VCaP (cell line): ENCODE measurements around the gene DNM3.

ENCODE experiments used
- H3K27ac ChIP-seq: fragments of 450-650 bp; 2 replicates; pipeline ENCODE4 v1.5.1; 2017
- CTCF ChIP-seq: fragments of 450-650 bp; conservative IDR thresholded peaks from 2 replicates; pipeline ENCODE4 v1.5.1; 2017; ENCODE audit warnings: mild to moderate bottlenecking, moderate library complexity

Gene DNM3

GRCh38 chr1:172382990-172383389 lies 541.7 kb downstream of the DNM3 start:
- TF ChIP-seq CTCF: no peak
- no peak overlapping the region for H3K27ac ChIP-seq

GRCh38 chr1:172383536-172383935 lies 542.2 kb downstream of the DNM3 start:
- H3K27ac ChIP-seq: no peak overlapping the region
- no peak for TF ChIP-seq CTCF

DNA sequence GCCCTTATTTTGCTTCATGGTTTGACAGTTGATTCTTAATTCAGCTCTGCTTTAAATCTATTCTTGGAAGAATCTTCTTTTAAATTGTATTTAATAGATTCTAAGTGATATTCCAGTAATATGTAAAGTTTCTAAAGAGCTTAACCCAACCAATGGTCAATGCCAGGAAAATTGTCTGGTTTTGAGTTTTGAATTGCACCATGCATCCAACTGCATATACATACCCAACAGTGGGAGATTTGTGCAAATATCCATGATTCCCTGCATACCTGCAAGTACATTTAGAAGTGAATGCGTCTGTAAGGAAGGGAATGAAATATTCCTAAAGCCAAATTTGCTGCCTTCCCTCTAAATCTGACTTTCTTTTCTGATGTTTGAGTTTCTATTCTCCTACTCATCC lies 543.4 kb downstream of the DNM3 start:
- TF ChIP-seq CTCF: no peak
- H3K27ac ChIP-seq: no peak overlapping the region

GRCh38 chr1:172386046-172386445 lies 544.7 kb downstream of the DNM3 start:
- no peak for TF ChIP-seq CTCF
- no peak overlapping the region for H3K27ac ChIP-seq

DNA sequence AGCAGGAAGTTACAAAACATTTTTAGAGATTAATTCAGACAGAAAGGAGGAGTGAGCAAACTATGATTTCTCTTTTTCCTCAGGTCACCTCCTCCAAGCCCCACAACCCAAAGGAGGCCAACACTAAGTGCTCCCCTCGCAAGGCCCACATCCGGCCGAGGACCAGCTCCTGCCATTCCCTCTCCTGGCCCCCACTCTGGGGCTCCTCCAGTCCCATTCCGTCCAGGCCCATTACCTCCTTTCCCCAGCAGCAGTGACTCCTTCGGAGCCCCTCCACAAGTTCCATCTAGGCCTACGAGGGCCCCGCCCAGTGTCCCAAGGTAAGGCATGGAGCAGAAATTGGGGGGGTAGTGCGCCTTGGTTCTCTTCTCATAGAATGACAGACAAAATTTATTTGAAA lies 547.2 kb downstream of the DNM3 start:
- no peak overlapping the region for H3K27ac ChIP-seq
- TF ChIP-seq CTCF: no peak

GRCh38 chr1:172390301-172390682 lies 549.0 kb downstream of the DNM3 start:
- TF ChIP-seq CTCF: no peak

DNA sequence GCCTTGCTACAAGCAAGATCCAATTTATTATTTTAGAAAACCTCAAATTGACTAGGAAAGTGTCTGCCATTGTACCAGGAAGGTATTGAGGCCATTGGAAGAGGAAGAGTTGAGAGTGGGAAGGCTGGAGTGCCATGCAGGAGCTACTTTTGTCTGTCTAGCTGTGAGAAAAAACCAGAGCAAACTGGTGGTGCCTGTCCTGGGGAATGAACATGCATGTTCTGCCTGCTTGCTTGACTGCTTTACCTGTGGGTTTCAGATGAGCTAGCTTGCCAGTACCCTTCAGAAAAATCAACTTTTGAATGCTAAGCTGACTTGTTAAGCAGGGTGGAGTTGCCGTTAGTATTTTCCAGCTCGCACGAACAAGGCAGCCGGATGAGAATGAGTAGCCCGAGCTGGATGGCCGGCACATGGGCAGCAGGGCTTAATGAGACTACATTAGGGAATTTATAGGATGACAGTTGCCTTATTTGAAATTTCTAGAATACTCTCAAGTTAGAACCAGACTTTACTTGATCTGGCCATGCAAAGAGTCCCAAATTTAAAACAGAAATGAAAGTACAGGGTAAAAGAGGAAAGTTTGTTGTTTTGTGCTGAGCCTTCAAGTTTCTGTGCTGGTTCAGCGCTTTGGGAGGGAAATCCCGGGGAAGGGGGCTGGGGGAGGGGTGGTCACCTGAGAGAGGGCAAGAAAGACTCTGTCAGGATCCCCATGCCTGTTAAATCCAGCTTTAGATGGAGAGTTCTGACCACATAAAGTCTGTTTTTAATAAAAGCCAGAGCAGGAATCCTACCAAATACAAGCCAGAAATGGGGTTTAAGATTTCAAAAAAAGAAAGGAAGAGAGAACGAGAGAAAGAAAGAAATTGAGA lies 549.6 kb downstream of the DNM3 start:
- no peak for TF ChIP-seq CTCF
- H3K27ac ChIP-seq: no peak overlapping the region

More at GRCh38 chr1:172390301-172390682, 549.0 kb downstream of the DNM3 start:
- H3K27ac ChIP-seq: no peak overlapping the region
